HUES48 (cell line): ENCODE measurements around the gene GPR84.

Experiments
- H3K27ac ChIP-seq: one replicate; pipeline ENCODE4 v1.7.0; 2013; ENCODE audit warnings: low read depth, low read length, inconsistent platforms
- H3K27me3 ChIP-seq: 2 replicates; pipeline ENCODE4 v1.6.1; 2013; ENCODE audit warnings: mild to moderate bottlenecking, low read length; ENCODE audit not compliant: control insufficient read depth, insufficient read depth
- H3K36me3 ChIP-seq: 2 replicates; pipeline ENCODE4 v1.6.1; 2013; ENCODE audit warnings: low read length; ENCODE audit not compliant: control insufficient read depth, insufficient read depth
- H3K4me1 ChIP-seq: 2 replicates; pipeline ENCODE4 v1.6.1; 2013; ENCODE audit warnings: mild to moderate bottlenecking, low read length; ENCODE audit not compliant: control insufficient read depth, insufficient read depth
- H3K4me3 ChIP-seq: 2 replicates; pipeline ENCODE4 v1.5.1; 2013; ENCODE audit warnings: mild to moderate bottlenecking, low read depth, low read length
- H3K9ac ChIP-seq: 2 replicates; pipeline ENCODE4 v1.6.1; 2013; ENCODE audit warnings: mild to moderate bottlenecking, low read depth, low read length, moderate library complexity
- H3K9me3 ChIP-seq: 2 replicates; pipeline ENCODE4 v1.6.1; 2013; ENCODE audit warnings: low read length; ENCODE audit not compliant: control insufficient read depth, insufficient read depth

GPR84 gene

DNA sequence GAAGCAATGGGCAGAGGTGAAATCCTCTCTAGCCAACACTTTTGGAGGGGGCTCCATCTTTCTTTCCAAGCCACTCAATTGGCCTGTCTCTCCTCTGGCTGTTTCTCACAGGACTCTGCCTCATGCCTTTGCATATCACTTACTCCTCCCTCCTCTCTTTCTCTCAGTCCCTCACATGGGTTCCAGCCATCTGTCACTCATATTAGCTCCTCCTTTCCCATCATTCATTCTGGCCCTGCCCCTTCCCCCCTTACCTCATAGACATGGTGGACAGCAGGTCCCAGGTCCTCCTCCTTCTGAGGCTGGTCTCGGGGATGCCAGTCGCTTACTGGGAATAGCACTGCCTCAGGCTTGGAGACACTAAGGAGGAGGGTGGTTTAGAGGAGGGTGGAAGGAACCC, 36.8 kb upstream of the GPR84 start:
- no peaks in the 10 kb centered on the region for H3K9me3 ChIP-seq
- H3K4me1 ChIP-seq: no peaks in the 10 kb centered on the region
- H3K4me3 ChIP-seq: no peak overlapping the region
- H3K27me3 ChIP-seq: no peaks in the 10 kb centered on the region
- no peak overlapping the region for H3K27ac ChIP-seq
- no peak overlapping the region for H3K9ac ChIP-seq
- peaks cover 42% of the 10 kb centered on the region for H3K36me3 ChIP-seq

DNA sequence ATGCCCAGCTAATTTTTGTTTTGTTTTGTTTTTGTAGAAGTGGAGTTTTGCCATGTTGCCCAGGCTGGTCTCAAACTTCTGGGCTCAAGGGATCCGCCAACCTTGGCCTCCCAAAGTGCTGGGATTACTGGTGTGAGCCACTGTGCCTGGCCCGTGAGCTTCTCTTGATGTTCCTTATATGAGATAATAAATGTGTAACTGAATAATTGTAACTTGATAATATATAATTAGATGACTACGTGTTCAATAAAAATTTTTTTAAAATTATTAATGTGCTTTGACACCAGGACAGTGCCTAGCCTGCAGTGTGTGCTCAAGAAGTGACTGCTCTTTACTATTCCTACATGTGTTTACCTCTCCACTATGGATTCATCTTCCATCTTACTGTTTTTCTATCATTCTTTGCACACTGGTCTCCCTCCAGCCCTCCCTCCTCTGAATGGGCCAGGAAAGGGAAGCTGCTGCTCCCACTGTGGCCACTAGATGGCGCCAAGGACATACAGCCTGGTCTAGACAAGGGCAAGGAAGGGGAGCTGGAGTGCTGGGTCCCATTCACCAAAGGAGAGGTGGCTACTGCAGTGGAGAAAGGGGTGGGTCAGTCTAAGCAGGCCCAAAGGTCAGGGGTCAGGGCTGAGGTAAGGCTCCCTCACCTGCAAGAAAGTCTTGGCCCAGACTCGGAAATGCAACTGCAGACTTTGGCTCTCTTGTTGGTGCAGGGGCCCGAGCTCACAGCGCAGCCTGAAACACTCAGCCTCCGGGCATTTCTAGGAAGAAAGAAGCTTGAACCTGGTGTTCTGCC, 34.9 kb upstream of the GPR84 start:
- Histone ChIP-seq H3K27me3 (no peaks in the 10 kb centered on the region), H3K4me1 (no peaks in the 10 kb centered on the region), H3K4me3 (no peak overlapping the region), H3K36me3 (peaks cover 48% of the 10 kb centered on the region), H3K27ac (no peak overlapping the region), H3K9ac (no peak overlapping the region), H3K9me3 (no peaks in the 10 kb centered on the region)

DNA sequence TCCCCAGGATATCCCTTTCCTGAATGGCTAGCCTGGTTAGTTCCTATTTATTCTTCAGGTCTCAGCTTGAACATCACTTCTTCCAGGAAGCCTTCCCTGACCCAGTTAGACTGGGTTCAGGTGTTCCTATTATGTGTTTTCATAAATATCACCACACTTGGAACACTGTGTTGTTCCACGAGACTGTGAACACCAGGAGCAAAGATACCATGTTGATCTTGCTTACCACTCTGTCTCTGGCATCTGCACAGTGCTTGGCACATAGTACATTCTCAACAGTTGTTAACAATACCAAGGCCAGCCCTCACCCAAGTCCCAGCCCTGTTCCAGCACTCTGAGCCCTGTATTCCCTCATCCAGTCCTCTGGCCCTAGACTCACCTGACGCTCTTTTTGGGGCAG, 33.9 kb upstream of the GPR84 start:
- no peak overlapping the region for H3K4me3 ChIP-seq
- H3K9me3 ChIP-seq: no peaks in the 10 kb centered on the region
- peaks cover 46% of the 10 kb centered on the region for H3K36me3 ChIP-seq
- no peaks in the 10 kb centered on the region for H3K27me3 ChIP-seq
- H3K27ac ChIP-seq: no peak overlapping the region
- H3K4me1 ChIP-seq: peaks cover 5% of the 10 kb centered on the region; the same call in 1 of the 2 replicates
- H3K9ac ChIP-seq: no peak overlapping the region

DNA sequence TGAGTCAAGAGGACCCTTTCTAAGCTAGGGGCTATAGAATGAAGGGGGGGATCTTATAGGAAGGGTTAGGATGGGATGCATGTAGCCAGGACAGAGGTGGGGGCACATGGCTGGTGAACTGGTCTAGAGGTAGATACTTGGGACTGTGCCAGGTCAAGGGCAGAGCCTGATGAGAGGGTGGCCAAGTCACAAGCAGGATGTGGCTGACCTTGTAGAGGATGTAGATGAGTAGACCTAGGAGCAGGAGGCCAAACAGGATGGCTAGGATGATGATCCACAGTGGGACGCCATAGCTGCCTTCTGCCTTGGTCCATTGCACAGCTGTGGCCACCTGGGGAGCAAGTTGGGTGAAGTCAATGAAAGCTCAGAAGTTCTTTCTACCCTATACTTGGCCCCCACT, 32.9 kb upstream of the GPR84 start:
- no peak overlapping the region for H3K4me3 ChIP-seq
- peaks cover 5% of the 10 kb centered on the region; the same call in 1 of the 2 replicates for H3K4me1 ChIP-seq
- no peak overlapping the region for H3K27ac ChIP-seq
- H3K27me3 ChIP-seq: peaks cover 6% of the 10 kb centered on the region; the same call in 1 of the 2 replicates
- H3K36me3 ChIP-seq: peaks cover 38% of the 10 kb centered on the region
- H3K9me3 ChIP-seq: no peaks in the 10 kb centered on the region
- H3K9ac ChIP-seq: no peak overlapping the region

DNA sequence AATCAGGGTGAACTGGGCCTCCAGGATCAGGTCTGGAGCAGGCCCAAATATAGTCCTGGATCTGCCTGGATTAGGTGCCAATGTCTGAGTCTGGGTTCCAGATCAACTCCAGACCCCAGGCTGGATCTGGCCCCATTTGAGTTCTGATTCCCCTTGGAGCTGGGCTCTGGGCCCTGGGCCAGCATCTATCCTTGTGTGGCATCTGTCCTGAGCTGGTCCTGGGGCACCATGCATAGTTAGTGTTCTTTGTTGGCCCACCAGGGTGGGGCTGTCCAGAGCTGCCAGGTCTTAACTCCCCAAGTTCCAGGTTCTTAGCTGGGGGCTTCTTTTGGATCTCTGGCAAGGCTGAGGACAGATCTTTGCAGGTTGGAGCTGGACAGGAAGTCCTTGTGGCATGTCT, 31.3 kb upstream of the GPR84 start:
- H3K4me1 ChIP-seq: peaks cover 8% of the 10 kb centered on the region
- no peak overlapping the region for H3K9ac ChIP-seq

DNA sequence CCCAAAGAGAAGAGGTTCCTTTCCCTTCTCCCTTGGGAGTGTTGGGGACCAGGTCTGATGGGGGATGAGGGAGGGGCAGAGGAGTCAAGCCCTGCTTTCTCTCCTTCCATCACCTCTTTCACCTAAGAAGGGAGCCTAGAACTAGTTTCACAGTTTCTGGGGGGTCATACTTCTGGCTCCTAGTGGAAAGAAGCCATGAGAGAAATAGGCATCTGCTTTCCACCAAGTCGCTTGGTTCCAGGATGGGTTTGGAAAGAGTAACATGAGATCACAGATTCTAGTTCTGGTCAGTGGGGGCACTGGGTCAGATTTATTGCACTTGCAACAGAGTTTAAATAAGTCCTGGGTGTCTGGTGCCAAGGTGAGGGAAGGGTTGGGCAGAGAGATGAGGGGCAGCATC, 30.7 kb upstream of the GPR84 start:
- Histone ChIP-seq H3K27ac (no peak overlapping the region), H3K4me3 (no peak overlapping the region), H3K4me1 (peaks cover 12% of the 10 kb centered on the region), H3K9ac (no peak overlapping the region), H3K9me3 (no peaks in the 10 kb centered on the region), H3K27me3 (peaks cover 6% of the 10 kb centered on the region; the same call in 1 of the 2 replicates), H3K36me3 (peaks cover 18% of the 10 kb centered on the region; the same call in 1 of the 2 replicates)

More for the DNA sequence above, 31.3 kb upstream of the GPR84 start:
- H3K9me3 ChIP-seq: no peaks in the 10 kb centered on the region
- peaks cover 23% of the 10 kb centered on the region; the same call in 1 of the 2 replicates for H3K36me3 ChIP-seq
- peaks cover 6% of the 10 kb centered on the region; the same call in 1 of the 2 replicates for H3K27me3 ChIP-seq
- H3K27ac ChIP-seq: no peak overlapping the region
- no peak overlapping the region for H3K4me3 ChIP-seq

DNA sequence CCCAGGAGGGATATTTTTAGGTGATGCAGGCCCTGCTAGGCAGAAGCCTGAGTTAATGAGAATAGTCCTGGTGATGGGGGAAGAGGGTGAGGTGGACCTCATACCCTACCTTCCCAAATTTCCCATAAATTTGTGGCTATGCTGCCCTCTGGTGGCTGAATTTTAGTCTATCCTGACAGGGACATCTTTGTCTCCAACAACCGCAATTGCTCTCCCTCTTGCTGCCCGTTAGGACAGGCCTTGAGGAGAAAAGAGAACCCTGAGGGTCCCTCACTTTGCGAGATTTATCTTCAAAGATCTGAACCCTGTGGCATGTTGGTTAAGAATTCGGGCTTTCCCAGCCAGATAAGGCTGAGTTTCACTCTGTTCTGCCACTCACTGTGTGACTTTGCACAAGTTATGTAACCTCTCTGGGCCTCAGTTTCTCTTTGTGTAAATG, 30.0 kb upstream of the GPR84 start:
- no peak overlapping the region for H3K9ac ChIP-seq
- H3K4me1 ChIP-seq: peaks cover 19% of the 10 kb centered on the region
- H3K27ac ChIP-seq: no peak overlapping the region
- no peak overlapping the region for H3K4me3 ChIP-seq
- H3K9me3 ChIP-seq: no peaks in the 10 kb centered on the region
- H3K27me3 ChIP-seq: peaks cover 6% of the 10 kb centered on the region; the same call in 1 of the 2 replicates
- peaks cover 18% of the 10 kb centered on the region; the same call in 1 of the 2 replicates for H3K36me3 ChIP-seq

DNA sequence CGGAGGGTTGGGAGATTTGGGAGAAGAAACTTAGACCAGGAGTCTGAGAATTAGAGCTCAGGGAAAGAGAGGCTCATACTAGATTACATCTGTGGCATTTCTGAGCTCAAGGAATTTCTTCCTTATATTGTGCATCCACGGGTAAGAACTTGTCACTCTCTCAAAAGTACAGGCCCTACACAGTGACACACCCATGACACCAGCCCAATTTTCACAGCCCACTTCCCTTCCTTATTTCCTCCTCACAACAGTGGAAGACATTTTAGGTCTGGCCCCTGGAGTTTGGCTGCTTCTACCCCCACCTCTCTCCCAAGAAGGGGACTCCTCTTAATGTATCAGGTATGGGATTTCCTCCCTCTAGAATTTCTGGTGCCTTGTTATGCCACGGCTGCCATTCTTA, 29.5 kb upstream of the GPR84 start:
- H3K9me3 ChIP-seq: no peaks in the 10 kb centered on the region
- peaks cover 24% of the 10 kb centered on the region for H3K4me1 ChIP-seq
- peaks cover 6% of the 10 kb centered on the region; the same call in 1 of the 2 replicates for H3K27me3 ChIP-seq
- no peak overlapping the region for H3K27ac ChIP-seq
- peaks cover 18% of the 10 kb centered on the region; the same call in 1 of the 2 replicates for H3K36me3 ChIP-seq
- H3K4me3 ChIP-seq: no peak overlapping the region
- no peak overlapping the region for H3K9ac ChIP-seq

DNA sequence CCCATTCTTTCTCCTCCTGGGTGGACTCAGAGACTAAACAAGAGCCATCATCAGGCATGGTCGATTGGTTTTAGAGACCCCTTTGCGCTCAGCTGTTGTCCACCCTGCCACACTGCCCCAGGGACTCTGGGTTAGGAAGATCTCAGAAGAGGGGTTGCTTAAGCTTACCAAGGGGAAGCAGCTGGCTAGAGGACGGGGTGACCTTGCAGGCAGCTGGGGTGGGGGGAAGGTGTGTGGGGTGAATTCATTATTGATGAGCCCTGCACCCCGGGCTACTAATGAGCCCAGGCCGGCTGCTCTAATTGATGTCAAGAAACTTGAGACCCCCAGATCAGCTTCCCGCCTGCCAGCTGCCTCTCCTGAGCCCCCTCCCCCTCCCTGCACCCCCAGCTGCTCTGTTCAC, 28.9 kb upstream of the GPR84 start:
- H3K9me3 ChIP-seq: no peaks in the 10 kb centered on the region
- H3K4me1 ChIP-seq: peaks cover 30% of the 10 kb centered on the region
- H3K36me3 ChIP-seq: peaks cover 15% of the 10 kb centered on the region; the same call in 1 of the 2 replicates
- H3K4me3 ChIP-seq: no peak overlapping the region
- H3K27ac ChIP-seq: no peak overlapping the region
- peaks cover 6% of the 10 kb centered on the region; the same call in 1 of the 2 replicates for H3K27me3 ChIP-seq
- no peak overlapping the region for H3K9ac ChIP-seq

DNA sequence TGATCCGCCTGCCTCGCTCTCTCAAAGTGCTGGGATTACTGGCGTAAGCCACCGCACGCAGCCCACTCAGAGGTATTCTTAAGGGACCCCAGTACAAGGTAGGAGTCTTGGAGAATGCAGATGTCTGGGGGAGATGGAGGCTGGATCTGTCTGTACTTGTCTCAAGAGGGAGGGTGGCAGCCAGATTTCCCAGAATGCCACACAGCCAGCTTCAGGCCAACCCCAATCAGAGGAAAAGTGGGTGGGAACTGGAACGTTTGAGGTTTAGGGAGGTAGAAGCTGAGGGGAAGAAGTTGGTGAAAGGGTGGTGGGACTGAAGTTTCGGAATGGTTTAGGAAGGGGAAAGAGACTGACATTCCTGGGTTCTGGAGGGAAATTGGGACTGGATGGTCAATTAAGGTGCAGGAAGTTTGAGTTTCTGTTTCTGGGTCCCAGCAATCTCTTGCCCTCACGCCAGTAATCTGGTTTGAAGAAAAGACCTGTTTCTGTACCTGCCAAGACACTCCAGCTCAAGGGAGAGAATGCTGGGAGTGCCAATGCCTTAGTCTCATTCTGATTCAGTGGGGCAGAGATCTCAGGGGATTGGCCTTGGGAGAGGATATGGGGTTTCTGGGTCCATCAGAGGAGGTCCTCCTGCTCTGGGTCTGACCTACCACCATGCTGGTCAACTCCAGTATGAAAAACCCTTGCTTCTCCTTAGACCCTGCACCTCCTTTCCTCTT, 28.4 kb upstream of the GPR84 start:
- no peak overlapping the region for H3K4me3 ChIP-seq
- no peak overlapping the region for H3K9ac ChIP-seq
- no peak overlapping the region for H3K27ac ChIP-seq
- peaks cover 6% of the 10 kb centered on the region; the same call in 1 of the 2 replicates for H3K27me3 ChIP-seq
- no peaks in the 10 kb centered on the region for H3K9me3 ChIP-seq
- H3K4me1 ChIP-seq: peaks cover 35% of the 10 kb centered on the region
- H3K36me3 ChIP-seq: peaks cover 12% of the 10 kb centered on the region; the same call in 1 of the 2 replicates
